ENCODE results near the gene BST2.
A peak's percentile ranks its signal among the peaks of the same experiment; 100 is the strongest.

BST2 gene

GRCh38 chr19:17414097-17414496 lies 8.7 kb upstream of the BST2 start (continued):
- TF ChIP-seq ZNF169 (tag by site-specific recombination; IDR thresholded peaks at IDR 0.05) (no peak), ZNF473 (tag by site-specific recombination; IDR thresholded peaks at IDR 0.05) (no peak), ZBTB20 (tag by site-specific recombination; IDR thresholded peaks at IDR 0.05) (0 out of 2 replicates have a peak, but pooled peaks have one; percentile 25), OVOL3 (tag by site-specific recombination; IDR thresholded peaks at IDR 0.05) (no peak), ZNF510 (tag by site-specific recombination; IDR thresholded peaks at IDR 0.05; ENCODE audit: insufficient replicate concordance) (no peak), ZNF747 (tag by site-specific recombination; IDR thresholded peaks at IDR 0.05) (no peak)

DNA sequence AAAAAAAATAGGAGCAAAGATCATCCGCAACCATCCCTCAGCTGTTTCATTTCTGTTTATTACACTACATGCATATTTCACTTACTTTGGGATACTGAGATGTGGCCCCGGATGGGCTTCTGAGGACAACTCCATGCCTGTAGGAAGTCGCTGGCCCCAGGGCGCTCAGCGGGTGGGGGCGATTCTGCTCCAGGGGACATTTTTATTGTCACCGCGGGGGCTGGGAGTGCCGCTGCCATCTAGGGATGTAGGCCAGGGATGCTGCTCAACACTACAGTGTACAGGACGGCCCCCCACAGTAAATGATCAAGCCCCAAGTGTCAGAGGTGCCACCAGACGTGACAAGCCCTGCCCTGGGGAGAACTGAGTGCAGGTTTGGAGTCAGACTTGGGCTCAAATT lies 6.4 kb upstream of the BST2 start:
- H3K4me1 ChIP-seq (ENCODE audit: control insufficient read depth, insufficient read depth, low read length), result no peaks in the 10 kb centered on the region
- CTCF ChIA-PET, result interaction anchor here (0.7 to 1.2 kb wide), 3 partner anchors 24 to 557 kb away, joined by 3 to 4 read pairs (median 3); no protein-coding TSS in a partner anchor
- H3K9me3 ChIP-seq (ENCODE audit: control insufficient read depth, insufficient read depth, low read depth, low read length), result no peaks in the 10 kb centered on the region
- H3K36me3 ChIP-seq (ENCODE audit: control insufficient read depth in 2 of 2, insufficient read depth in 1 of 2, low read length in 2 of 2), result no peaks in the 10 kb centered on the region
- H3K27ac ChIP-seq (ENCODE audit: extremely low read depth, low read depth, low read length), result no peak overlapping the region
- H3K4me3 ChIP-seq (ENCODE audit: low read depth, low read length), result no peak overlapping the region
- POLR2A ChIA-PET, result interaction anchor here (1.7 kb wide), 1 partner anchor 8 kb away, joined by 9 read pairs; the partner anchor contains the start of gene MVB12A
- TF ChIP-seq ZNF248 (tag by site-specific recombination; IDR thresholded peaks at IDR 0.05) (no peak), ZIC2 (tag by site-specific recombination; IDR thresholded peaks at IDR 0.05) (peak; percentile 97), ZNF701 (tag by site-specific recombination; IDR thresholded peaks at IDR 0.05) (no peak), MZF1 (tag by site-specific recombination; IDR thresholded peaks at IDR 0.05; ENCODE audit: borderline replicate concordance) (no peak), ZNF558 (tag by site-specific recombination; IDR thresholded peaks at IDR 0.05) (no peak), GLI4 (tag by site-specific recombination; IDR thresholded peaks at IDR 0.05) (no peak), ZNF473 (tag by site-specific recombination; IDR thresholded peaks at IDR 0.05) (no peak), ZNF354C (tag by site-specific recombination; IDR thresholded peaks at IDR 0.05; ENCODE audit: borderline replicate concordance, low read depth) (no peak), ZNF148 (tag by site-specific recombination; IDR thresholded peaks at IDR 0.05; ENCODE audit: borderline replicate concordance) (no peak), ZNF10 (tag by site-specific recombination; IDR thresholded peaks at IDR 0.05) (no peak), SCRT1 (tag by site-specific recombination; IDR thresholded peaks at IDR 0.05; ENCODE audit: borderline replicate concordance) (no peak), ZBTB8A (tag by site-specific recombination; IDR thresholded peaks at IDR 0.05) (no peak), ZNF654 (tag by site-specific recombination; IDR thresholded peaks at IDR 0.05; ENCODE audit: low read depth) (no peak), YY1 (tag by site-specific recombination; IDR thresholded peaks at IDR 0.05) (0 out of 2 replicates have a peak, but pooled peaks have one; percentile 28), ZNF544 (tag by site-specific recombination; IDR thresholded peaks at IDR 0.05) (no peak), ZNF510 (tag by site-specific recombination; IDR thresholded peaks at IDR 0.05; ENCODE audit: insufficient replicate concordance) (no peak), ZNF391 (tag by site-specific recombination; IDR thresholded peaks at IDR 0.05; ENCODE audit: borderline replicate concordance, low read depth) (no peak), GLIS1 (tag by site-specific recombination; IDR thresholded peaks at IDR 0.05) (peak; percentile 71), REPIN1 (tag by site-specific recombination; IDR thresholded peaks at IDR 0.05; ENCODE audit: low read depth) (no peak), EGR2 (tag by site-specific recombination; IDR thresholded peaks at IDR 0.05; ENCODE audit: low read depth) (no peak), ZNF175 (tag by site-specific recombination; IDR thresholded peaks at IDR 0.05) (no peak), ZNF132 (tag by site-specific recombination; IDR thresholded peaks at IDR 0.05; ENCODE audit: borderline replicate concordance) (no peak), IKZF3 (tag by site-specific recombination; IDR thresholded peaks at IDR 0.05) (no peak), HOXC10 (CRISPR knock-in tag; IDR thresholded peaks at IDR 0.05) (no peak), SALL2 (tag by site-specific recombination; IDR thresholded peaks at IDR 0.05; ENCODE audit: borderline replicate concordance) (no peak), PRDM10 (tag by site-specific recombination; IDR thresholded peaks at IDR 0.05) (no peak)

Measured in HEK293 (cell line).